ENCODE measurements around the gene VSTM4.

VSTM4 gene

DNA sequence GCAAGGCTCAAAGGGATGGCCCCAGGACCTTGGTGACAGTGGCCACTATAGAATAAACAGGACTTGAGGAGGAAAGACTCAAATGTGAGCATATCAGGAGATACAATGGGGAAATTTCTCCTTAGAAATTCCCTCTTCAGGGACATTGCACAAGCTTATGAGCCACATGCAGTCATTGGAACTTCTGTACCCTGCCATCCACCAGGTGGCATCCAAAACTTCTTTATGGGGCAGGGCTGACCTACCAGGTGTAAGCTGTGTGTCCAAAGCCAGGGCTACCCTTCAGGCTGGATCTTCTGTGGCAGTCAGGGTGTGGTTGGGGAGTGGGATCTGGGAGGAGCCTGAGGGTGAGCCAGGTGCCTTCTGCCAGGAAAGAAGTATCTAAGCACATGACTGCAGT is 139.1 kb downstream of the VSTM4 start:
- no peak for DNase-seq (ENCODE audit: low read depth)
- no peak overlapping the region for H3K4me3 ChIP-seq (ENCODE audit: low read length)
- TF ChIP-seq, protein P1, sequence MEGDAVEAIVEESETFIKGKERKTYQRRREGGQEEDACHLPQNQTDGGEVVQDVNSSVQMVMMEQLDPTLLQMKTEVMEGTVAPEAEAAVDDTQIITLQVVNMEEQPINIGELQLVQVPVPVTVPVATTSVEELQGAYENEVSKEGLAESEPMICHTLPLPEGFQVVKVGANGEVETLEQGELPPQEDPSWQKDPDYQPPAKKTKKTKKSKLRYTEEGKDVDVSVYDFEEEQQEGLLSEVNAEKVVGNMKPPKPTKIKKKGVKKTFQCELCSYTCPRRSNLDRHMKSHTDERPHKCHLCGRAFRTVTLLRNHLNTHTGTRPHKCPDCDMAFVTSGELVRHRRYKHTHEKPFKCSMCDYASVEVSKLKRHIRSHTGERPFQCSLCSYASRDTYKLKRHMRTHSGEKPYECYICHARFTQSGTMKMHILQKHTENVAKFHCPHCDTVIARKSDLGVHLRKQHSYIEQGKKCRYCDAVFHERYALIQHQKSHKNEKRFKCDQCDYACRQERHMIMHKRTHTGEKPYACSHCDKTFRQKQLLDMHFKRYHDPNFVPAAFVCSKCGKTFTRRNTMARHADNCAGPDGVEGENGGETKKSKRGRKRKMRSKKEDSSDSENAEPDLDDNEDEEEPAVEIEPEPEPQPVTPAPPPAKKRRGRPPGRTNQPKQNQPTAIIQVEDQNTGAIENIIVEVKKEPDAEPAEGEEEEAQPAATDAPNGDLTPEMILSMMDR (conservative IDR thresholded peaks at IDR 0.05; ENCODE audit: low read depth, low read length) = peak; percentile 29

DNA sequence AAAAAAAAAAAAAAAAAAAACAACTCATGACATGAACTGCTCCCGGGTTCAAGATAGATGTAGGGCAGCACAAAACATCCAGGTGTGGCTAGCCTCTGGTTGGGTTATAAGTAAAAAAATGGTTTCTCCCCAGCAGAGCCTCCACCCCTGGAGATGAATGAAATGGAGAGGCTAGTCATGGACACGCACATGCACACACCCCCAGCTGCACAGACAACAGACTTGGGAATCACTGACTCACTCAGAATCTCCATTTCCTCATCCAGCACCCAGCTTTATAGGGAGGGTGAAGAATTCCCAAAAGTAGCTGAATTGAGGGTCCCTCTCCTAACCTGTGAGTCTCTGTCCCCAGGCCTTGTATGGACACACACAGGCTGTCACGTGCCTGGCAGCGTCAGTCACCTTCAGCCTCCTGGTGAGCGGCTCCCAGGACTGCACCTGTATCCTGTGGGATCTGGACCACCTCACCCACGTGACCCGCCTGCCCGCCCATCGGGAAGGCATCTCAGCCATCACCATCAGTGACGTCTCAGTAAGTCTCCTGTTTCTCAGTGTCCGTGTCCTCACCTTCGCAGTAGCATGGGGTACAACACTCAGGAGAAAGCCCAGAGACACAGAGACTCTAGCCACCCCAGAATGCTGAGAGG is 140.7 kb downstream of the VSTM4 start:
- no peak overlapping the region for H3K4me3 ChIP-seq (ENCODE audit: low read length)
- no peak for DNase-seq (ENCODE audit: low read depth)
- TF ChIP-seq, protein P1 (conservative IDR thresholded peaks at IDR 0.05; ENCODE audit: low read depth, low read length) = no peak

DNA sequence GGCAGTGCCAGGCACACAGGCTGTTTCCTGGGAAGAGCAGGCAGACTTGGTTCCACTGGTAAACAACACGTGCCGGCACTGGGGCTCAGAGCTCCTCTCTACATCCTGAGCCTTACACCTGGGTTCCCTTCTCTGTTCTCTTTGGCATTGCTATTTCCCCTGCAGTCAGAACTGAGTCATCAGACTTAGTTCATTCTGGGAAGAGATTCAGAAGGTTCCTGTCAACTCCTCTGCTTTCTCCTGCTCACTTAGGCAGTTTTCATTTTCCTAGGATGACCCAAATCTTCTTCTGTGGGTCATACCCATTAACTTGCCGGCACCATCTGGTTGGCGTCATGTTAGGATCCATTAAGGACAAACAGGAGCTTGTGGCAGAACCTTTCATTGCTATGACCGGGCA is 142.3 kb downstream of the VSTM4 start:
- TF ChIP-seq, protein P1 (conservative IDR thresholded peaks at IDR 0.05; ENCODE audit: low read depth, low read length) = no peak
- DNase-seq (ENCODE audit: low read depth) = no peak
- H3K4me3 ChIP-seq (ENCODE audit: low read length) = no peak overlapping the region

DNA sequence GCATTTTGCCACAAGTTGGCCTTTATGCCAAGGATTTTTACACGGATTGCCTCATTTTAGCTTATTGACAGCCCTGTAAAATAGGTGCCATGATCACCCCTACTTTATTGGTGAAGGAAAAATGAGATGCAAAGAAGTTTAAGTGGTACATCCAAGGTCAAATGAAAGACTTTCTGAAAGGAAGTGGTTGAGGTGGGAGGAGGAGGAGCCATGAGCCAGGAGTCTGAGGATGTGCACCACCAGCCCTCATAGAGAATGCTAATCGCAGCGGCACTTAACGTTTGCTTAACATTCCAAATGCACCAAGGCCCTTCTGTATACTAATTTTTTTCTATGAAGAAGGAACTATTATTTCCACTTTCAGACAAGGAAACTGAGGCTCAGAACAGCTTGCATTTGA is 144.7 kb downstream of the VSTM4 start:
- TF ChIP-seq, protein P1 (conservative IDR thresholded peaks at IDR 0.05; ENCODE audit: low read depth, low read length) = no peak
- H3K4me3 ChIP-seq (ENCODE audit: low read length) = no peak overlapping the region
- DNase-seq (ENCODE audit: low read depth) = no peak

DNA sequence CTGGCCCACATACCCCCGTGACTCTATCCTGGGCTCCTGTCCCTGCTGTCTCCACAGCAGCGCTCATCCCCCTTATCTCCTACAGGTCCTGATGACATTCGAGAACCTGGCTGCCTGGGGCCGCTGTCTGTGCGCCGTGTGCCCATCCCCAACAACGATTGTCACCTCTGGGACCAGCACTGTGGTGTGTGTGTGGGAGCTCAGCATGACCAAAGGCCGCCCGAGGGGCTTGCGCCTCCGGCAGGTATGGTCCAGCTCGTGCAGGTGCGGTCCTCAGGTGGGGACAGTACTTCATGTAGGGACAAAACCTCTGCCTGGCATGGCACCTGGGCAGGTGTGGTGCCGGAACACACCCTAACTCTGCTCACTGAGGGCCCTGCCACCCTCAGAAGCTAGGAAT is 145.3 kb downstream of the VSTM4 start:
- TF ChIP-seq, protein P1 (conservative IDR thresholded peaks at IDR 0.05; ENCODE audit: low read depth, low read length) = no peak
- no peak overlapping the region for H3K4me3 ChIP-seq (ENCODE audit: low read length)
- no peak for DNase-seq (ENCODE audit: low read depth)

DNA sequence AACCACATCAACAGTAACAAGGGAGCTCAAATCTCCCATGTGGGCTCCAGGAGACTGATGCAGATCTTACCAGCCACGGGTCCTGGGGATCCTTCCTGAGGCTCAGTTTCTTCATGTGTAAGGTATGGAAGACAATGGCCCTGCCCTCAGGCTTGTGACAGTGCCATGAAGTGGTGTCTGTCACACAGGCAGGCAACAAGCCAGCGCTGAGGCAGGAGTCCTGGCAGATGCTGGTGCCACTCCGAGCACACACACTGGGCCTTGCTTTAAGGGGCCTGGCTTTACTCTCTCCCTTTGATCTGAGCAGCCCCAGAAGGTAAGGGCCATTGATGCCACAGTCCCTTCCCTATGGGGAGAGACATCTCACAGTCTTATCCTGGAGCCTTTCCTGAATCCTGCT is 147.3 kb downstream of the VSTM4 start:
- no peak for DNase-seq (ENCODE audit: low read depth)
- H3K4me3 ChIP-seq (ENCODE audit: low read length) = no peak overlapping the region
- TF ChIP-seq, protein P1 (conservative IDR thresholded peaks at IDR 0.05; ENCODE audit: low read depth, low read length) = no peak

DNA sequence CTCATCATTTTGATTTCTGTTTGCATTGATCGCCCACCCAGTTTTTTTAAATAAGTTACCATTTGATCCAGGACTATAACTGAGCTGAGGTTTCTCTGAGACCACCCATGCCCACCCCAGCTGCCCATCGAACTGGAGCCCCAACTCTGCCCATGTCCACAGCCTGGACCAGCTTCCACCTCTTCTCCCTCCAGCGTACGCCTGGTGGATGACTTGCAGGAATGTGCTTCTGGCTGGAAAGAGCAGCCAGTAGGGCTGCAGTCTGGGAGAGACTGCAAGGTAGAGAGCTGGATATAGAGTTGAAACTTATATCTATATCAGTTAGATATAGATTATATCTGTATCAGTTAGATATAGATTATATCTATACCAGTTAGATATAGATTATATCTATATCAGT is 149.9 kb downstream of the VSTM4 start:
- H3K4me3 ChIP-seq (ENCODE audit: low read length) = no peak overlapping the region
- TF ChIP-seq, protein P1 (conservative IDR thresholded peaks at IDR 0.05; ENCODE audit: low read depth, low read length) = no peak
- DNase-seq (ENCODE audit: low read depth) = no peak
